ENCODE measurements around the gene PKDCC. TPM values are rescaled to one million over a fixed set of nuclear protein-coding genes. Genes with fewer than 3 reads are reported as not detected.

PKDCC gene
- total RNA-seq, 4 donors from 2014 or later = 155 to 328 (median 200) TPM

DNA sequence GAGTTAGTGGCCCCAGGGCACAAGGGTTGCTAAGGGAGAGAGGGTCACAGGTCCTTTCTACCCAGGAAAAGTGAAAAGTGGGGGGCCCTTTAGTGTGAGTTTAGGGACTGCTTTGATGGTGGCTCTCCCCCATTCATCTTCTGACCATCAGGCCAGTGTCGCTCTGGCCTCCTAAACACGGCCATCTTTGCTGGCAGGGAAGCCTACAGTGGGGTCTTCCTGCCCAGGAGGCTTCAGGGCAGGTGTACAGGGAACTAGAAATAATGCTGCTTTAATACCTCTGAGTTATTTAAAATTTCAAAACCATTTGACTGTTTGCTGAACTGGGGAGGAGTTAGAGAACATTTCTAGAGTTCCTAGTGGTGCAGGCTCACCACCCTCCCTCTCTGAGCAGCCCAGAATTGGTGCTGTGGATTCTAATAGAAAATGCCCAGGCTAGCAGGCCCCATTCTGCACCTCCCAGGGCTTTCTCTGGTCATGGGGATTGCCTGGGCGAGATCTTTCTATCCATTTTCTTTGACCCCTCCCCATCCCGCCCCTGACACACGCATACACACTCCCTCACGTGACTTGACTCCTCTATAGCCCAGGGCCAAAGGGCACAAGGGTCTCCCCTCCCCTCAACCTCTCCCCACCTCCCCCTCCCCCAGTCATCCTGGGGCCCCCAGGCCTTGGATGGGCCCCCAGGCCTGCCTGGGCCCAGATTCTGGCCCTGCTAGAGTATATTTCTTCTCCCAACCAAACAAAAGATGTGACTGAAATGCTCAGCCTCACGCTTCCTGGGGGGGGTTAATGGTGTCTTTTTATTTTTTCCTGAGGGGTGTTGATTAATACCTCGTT, 3.1 kb downstream of the PKDCC start:
- no peak for DNase-seq (ENCODE audit: low spot score in 2 of 2)
- peak in 1 of 2 donors; percentile 23 for TF ChIP-seq POLR2A (IDR thresholded peaks at IDR 0.05)
- peak in 1 of 2 donors; percentile 16 for TF ChIP-seq EP300 (IDR thresholded peaks at IDR 0.05)
- no peak for TF ChIP-seq CTCF (IDR thresholded peaks at IDR 0.05)
- Histone ChIP-seq H3K4me3 (peak overlapping the region; percentile 61 to 85 (median 71)), H3K4me1 (peaks cover 0 to 76% (median 43%) of the 10 kb centered on the region in 4 donors), H3K27me3 (no peaks in the 10 kb centered on the region), H3K36me3 (peaks cover 0 to 16% (median 0%) of the 10 kb centered on the region in 3 donors), H3K9me3 (no peaks in the 10 kb centered on the region), H3K27ac (peak overlapping the region; percentile 83 to 97 (median 92))
- WGBS, 2 donors = 37 to 38% methylated on average over 8 of the region's 8 CpGs

DNA sequence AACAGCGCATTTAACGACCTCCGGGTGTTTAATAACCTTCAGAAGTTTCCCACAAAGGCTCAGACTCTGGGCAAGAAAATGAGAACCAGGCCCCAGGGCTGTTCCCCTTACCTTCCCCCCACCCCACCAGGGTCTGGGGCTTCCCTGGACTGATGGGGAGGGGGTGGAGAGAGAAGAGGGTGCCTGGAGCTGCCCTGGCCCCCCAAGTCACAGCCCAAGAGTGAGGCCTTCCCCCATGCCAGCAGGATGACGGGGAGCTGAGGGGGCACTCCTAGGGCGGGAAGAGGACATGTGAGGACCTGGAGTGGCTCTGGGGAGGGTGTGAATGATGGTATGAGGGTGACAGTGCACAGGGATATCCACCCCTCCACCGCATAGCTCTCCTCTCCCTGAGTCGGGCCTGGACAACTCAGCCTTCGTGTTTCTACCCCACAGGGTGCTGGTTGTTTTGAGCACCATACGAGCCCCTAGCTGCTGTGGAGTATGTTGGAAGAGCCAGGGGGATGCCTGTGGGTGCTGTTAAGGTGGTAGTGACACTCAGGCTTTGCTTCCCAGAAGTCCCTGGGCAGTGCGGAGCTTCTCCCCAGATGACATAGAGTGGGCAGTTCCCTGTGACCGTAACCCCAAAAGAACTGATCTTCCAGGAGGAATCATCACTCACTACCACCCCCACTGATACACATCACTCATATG, 3.9 kb downstream of the PKDCC start:
- Histone ChIP-seq H3K4me1 (peaks cover 0 to 75% (median 43%) of the 10 kb centered on the region in 4 donors), H3K36me3 (peaks cover 0 to 23% (median 0%) of the 10 kb centered on the region in 3 donors), H3K27me3 (no peaks in the 10 kb centered on the region), H3K27ac (peak overlapping the region; percentile 83 to 97 (median 92)), H3K4me3 (peak overlapping the region in 3 of 4 donors; percentile 23 to 74 (median 68)), H3K9me3 (no peaks in the 10 kb centered on the region)
- 34 to 44% methylated on average over 10 to 11 of the region's 11 CpGs for WGBS, 2 donors
- no peak for TF ChIP-seq CTCF (IDR thresholded peaks at IDR 0.05)
- no peak for DNase-seq (ENCODE audit: low spot score in 2 of 2)

- peak overlapping the region in 2 of 4 donors; percentile 8 to 74 for H3K4me3 ChIP-seq
- no peak for DNase-seq (ENCODE audit: low spot score in 2 of 2)
- peaks cover 0 to 35% (median 5%) of the 10 kb centered on the region in 3 donors for H3K36me3 ChIP-seq
- 34 to 38% methylated on average over 12 to 14 of the region's 14 CpGs for WGBS, 2 donors
- TF ChIP-seq EP300 (IDR thresholded peaks at IDR 0.05) = no peak
- TF ChIP-seq POLR2A (IDR thresholded peaks at IDR 0.05) = no peak
- no peak for TF ChIP-seq CTCF (IDR thresholded peaks at IDR 0.05)
- no peaks in the 10 kb centered on the region for H3K9me3 ChIP-seq
- H3K4me1 ChIP-seq = peaks cover 0 to 84% (median 46%) of the 10 kb centered on the region in 4 donors
- H3K27ac ChIP-seq = peak overlapping the region; percentile 83 to 97 (median 92)
- H3K27me3 ChIP-seq = no peaks in the 10 kb centered on the region
Measured at GRCh38 chr2:42052702-42053481, 5.1 kb downstream of the PKDCC start.

GRCh38 chr2:42053482-42053790, 5.6 kb downstream of the PKDCC start:
- DNase-seq (ENCODE audit: low spot score in 2 of 2) = no peak
- Histone ChIP-seq H3K27ac (peak overlapping the region; percentile 83 to 97 (median 92)), H3K27me3 (no peaks in the 10 kb centered on the region), H3K9me3 (no peaks in the 10 kb centered on the region), H3K36me3 (peaks cover 0 to 41% (median 5%) of the 10 kb centered on the region in 3 donors), H3K4me3 (peak overlapping the region in 1 of 4 donors; percentile 74), H3K4me1 (peaks cover 0 to 89% (median 47%) of the 10 kb centered on the region in 4 donors)
- TF ChIP-seq POLR2A (IDR thresholded peaks at IDR 0.05) (no peak), CTCF (IDR thresholded peaks at IDR 0.05) (no peak), EP300 (IDR thresholded peaks at IDR 0.05) (no peak)
- WGBS, 2 donors = 16 to 22% methylated on average over 6 of the region's 6 CpGs

All from tibial nerve (tissue), 4 donors.